Measurements from ENCODE around the gene RTKN. TPM values are rescaled to one million over a fixed set of nuclear protein-coding genes. Genes with fewer than 3 reads are reported as not detected.

RTKN gene
- total and polyA plus RNA-seq, 2 of the 13 experiments (the other 11 are each of a cell fraction or from before 2014, with no cell fraction given) = 159 to 166 TPM

DNA sequence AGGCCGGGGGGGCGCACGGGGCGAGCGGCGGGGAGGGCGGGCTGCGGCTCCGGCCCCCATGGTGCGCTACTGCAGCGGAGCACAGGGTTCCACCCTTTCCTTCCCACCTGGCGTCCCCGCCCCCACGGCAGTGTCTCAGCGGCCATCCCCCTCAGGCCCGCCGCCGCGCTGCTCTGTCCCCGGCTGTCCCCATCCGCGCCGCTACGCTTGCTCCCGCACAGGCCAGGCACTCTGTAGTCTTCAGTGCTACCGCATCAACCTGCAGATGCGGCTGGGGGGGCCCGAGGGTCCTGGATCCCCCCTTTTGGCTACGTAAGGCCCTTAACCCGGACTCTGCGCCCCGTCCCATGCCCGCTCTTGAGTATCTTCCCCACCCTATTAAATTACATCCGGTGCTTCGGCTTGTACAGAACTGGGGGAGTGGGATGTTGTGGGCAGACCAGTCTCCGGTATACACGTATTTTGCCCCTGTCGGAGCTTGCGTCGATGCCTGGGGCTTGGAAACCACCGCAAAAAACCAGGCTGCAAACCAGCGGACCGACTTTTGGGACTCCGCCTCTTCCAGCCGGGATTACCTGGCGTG lies 15.9 kb upstream of the RTKN start (continued):
- TF ChIP-seq SAFB2 (CRISPR knock-in tag; IDR thresholded peaks at IDR 0.05; ENCODE audit: borderline replicate concordance, low read depth) = peak; percentile 95
- TF ChIP-seq, protein P1, sequence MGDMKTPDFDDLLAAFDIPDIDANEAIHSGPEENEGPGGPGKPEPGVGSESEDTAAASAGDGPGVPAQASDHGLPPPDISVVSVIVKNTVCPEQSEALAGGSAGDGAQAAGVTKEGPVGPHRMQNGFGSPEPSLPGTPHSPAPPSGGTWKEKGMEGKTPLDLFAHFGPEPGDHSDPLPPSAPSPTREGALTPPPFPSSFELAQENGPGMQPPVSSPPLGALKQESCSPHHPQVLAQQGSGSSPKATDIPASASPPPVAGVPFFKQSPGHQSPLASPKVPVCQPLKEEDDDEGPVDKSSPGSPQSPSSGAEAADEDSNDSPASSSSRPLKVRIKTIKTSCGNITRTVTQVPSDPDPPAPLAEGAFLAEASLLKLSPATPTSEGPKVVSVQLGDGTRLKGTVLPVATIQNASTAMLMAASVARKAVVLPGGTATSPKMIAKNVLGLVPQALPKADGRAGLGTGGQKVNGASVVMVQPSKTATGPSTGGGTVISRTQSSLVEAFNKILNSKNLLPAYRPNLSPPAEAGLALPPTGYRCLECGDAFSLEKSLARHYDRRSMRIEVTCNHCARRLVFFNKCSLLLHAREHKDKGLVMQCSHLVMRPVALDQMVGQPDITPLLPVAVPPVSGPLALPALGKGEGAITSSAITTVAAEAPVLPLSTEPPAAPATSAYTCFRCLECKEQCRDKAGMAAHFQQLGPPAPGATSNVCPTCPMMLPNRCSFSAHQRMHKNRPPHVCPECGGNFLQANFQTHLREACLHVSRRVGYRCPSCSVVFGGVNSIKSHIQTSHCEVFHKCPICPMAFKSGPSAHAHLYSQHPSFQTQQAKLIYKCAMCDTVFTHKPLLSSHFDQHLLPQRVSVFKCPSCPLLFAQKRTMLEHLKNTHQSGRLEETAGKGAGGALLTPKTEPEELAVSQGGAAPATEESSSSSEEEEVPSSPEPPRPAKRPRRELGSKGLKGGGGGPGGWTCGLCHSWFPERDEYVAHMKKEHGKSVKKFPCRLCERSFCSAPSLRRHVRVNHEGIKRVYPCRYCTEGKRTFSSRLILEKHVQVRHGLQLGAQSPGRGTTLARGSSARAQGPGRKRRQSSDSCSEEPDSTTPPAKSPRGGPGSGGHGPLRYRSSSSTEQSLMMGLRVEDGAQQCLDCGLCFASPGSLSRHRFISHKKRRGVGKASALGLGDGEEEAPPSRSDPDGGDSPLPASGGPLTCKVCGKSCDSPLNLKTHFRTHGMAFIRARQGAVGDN (CRISPR knock-in tag; IDR thresholded peaks at IDR 0.05) = peak; percentile 88
- TF ChIP-seq, protein P2, sequence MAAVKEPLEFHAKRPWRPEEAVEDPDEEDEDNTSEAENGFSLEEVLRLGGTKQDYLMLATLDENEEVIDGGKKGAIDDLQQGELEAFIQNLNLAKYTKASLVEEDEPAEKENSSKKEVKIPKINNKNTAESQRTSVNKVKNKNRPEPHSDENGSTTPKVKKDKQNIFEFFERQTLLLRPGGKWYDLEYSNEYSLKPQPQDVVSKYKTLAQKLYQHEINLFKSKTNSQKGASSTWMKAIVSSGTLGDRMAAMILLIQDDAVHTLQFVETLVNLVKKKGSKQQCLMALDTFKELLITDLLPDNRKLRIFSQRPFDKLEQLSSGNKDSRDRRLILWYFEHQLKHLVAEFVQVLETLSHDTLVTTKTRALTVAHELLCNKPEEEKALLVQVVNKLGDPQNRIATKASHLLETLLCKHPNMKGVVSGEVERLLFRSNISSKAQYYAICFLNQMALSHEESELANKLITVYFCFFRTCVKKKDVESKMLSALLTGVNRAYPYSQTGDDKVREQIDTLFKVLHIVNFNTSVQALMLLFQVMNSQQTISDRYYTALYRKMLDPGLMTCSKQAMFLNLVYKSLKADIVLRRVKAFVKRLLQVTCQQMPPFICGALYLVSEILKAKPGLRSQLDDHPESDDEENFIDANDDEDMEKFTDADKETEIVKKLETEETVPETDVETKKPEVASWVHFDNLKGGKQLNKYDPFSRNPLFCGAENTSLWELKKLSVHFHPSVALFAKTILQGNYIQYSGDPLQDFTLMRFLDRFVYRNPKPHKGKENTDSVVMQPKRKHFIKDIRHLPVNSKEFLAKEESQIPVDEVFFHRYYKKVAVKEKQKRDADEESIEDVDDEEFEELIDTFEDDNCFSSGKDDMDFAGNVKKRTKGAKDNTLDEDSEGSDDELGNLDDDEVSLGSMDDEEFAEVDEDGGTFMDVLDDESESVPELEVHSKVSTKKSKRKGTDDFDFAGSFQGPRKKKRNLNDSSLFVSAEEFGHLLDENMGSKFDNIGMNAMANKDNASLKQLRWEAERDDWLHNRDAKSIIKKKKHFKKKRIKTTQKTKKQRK (IDR thresholded peaks at IDR 0.05; ENCODE audit: low read length) = no peak
- 0 out of 2 replicates have a peak, but pooled peaks have one; percentile 1 for TF ChIP-seq KDM4B (CRISPR knock-in tag; IDR thresholded peaks at IDR 0.05)
- TF ChIP-seq ZNF782 (CRISPR knock-in tag; IDR thresholded peaks at IDR 0.05; ENCODE audit: borderline replicate concordance) = peak; percentile 87; the same call in 1 of the 2 replicates
- no peak for TF ChIP-seq ZNF557 (CRISPR knock-in tag; IDR thresholded peaks at IDR 0.05)
- TF ChIP-seq ARID2 (CRISPR knock-in tag; IDR thresholded peaks at IDR 0.05; ENCODE audit: borderline replicate concordance) = peak; percentile 92
- TF ChIP-seq MIER2 (CRISPR knock-in tag; IDR thresholded peaks at IDR 0.05) = no peak
- TF ChIP-seq ZNF530 (CRISPR knock-in tag; IDR thresholded peaks at IDR 0.05; ENCODE audit: low read depth) = no peak
- TF ChIP-seq, protein P3, sequence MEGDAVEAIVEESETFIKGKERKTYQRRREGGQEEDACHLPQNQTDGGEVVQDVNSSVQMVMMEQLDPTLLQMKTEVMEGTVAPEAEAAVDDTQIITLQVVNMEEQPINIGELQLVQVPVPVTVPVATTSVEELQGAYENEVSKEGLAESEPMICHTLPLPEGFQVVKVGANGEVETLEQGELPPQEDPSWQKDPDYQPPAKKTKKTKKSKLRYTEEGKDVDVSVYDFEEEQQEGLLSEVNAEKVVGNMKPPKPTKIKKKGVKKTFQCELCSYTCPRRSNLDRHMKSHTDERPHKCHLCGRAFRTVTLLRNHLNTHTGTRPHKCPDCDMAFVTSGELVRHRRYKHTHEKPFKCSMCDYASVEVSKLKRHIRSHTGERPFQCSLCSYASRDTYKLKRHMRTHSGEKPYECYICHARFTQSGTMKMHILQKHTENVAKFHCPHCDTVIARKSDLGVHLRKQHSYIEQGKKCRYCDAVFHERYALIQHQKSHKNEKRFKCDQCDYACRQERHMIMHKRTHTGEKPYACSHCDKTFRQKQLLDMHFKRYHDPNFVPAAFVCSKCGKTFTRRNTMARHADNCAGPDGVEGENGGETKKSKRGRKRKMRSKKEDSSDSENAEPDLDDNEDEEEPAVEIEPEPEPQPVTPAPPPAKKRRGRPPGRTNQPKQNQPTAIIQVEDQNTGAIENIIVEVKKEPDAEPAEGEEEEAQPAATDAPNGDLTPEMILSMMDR (CRISPR knock-in tag; IDR thresholded peaks at IDR 0.05) = no peak; the same call in 1 of the 2 replicates
- no peak for TF ChIP-seq ZNF460 (CRISPR knock-in tag; IDR thresholded peaks at IDR 0.05; ENCODE audit: borderline replicate concordance)
- no peak for TF ChIP-seq TCF12 (IDR thresholded peaks at IDR 0.05)
- peak; percentile 57; the same call in 1 of the 2 replicates for TF ChIP-seq TCF12 (CRISPR knock-in tag; IDR thresholded peaks at IDR 0.05)
- TF ChIP-seq, protein P4, sequence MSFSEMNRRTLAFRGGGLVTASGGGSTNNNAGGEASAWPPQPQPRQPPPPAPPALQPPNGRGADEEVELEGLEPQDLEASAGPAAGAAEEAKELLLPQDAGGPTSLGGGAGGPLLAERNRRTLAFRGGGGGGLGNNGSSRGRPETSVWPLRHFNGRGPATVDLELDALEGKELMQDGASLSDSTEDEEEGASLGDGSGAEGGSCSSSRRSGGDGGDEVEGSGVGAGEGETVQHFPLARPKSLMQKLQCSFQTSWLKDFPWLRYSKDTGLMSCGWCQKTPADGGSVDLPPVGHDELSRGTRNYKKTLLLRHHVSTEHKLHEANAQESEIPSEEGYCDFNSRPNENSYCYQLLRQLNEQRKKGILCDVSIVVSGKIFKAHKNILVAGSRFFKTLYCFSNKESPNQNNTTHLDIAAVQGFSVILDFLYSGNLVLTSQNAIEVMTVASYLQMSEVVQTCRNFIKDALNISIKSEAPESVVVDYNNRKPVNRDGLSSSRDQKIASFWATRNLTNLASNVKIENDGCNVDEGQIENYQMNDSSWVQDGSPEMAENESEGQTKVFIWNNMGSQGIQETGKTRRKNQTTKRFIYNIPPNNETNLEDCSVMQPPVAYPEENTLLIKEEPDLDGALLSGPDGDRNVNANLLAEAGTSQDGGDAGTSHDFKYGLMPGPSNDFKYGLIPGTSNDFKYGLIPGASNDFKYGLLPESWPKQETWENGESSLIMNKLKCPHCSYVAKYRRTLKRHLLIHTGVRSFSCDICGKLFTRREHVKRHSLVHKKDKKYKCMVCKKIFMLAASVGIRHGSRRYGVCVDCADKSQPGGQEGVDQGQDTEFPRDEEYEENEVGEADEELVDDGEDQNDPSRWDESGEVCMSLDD (CRISPR knock-in tag; IDR thresholded peaks at IDR 0.05; ENCODE audit: borderline replicate concordance) = peak; percentile 48; the same call in 1 of the 2 replicates
- TF ChIP-seq, protein P5, sequence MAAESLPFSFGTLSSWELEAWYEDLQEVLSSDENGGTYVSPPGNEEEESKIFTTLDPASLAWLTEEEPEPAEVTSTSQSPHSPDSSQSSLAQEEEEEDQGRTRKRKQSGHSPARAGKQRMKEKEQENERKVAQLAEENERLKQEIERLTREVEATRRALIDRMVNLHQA (CRISPR knock-in tag; IDR thresholded peaks at IDR 0.05) = no peak
- TF ChIP-seq ZBTB1 (CRISPR knock-in tag; IDR thresholded peaks at IDR 0.05; ENCODE audit: borderline replicate concordance) = peak; percentile 30; the same call in 1 of the 2 replicates
